CD4-positive, alpha-beta T cell (primary cell): ENCODE measurements around the gene B4GALNT1. TPM values are rescaled to one million over a fixed set of nuclear protein-coding genes. Genes with fewer than 3 reads are reported as not detected.
"Not testable (repeated sequence)": the region's sequence is repeated elsewhere in the genome, so short reads cannot be mapped to it uniquely, and the experiment has no call there.

Experiments
- ATAC-seq: fragments of 200-7000 bp; cut with Tn5 transposase; one replicate; pipeline ENCODE4 v1.10.0; 2022; ENCODE audit warnings: mild to moderate bottlenecking; ENCODE audit not compliant: poor library complexity
- CTCF ChIA-PET: fragments of 350-600 bp; sonication (Branson Sonifier 250); formaldehyde crosslinking; loops from one replicate; lab custom pipeline; 2021; ENCODE audit warnings: antibody characterized with exemption, inconsistent platforms; lab: Charles Lee
- POLR2A ChIA-PET: fragments of 350-600 bp; sonication (Branson Sonifier 250); formaldehyde crosslinking; loops from one replicate; lab custom pipeline; 2021; ENCODE audit warnings: antibody characterized with exemption, inconsistent platforms; lab: Charles Lee
- DNase-seq, 14 experiments: peaks; one replicate each; pipeline ENCODE4 v3.0.0-alpha.2; 2013 to 2020; ENCODE audit warnings: mixed read lengths in 2 of 14
- H3K27ac ChIP-seq, 2 donors: one replicate each; pipeline versions ENCODE4 v1.5.1 to v1.7.0; 2013; ENCODE audit warnings: low read length in 2 of 2, low read depth in 1 of 2, mild to moderate bottlenecking in 1 of 2
- H3K27me3 ChIP-seq, 2 experiments: 1 replicate in 1 of 2; 2 replicates in 1 of 2; pipeline versions ENCODE4 v1.6.1 to v1.7.0; 2013; ENCODE audit warnings: low read length in 2 of 2, control low read depth in 1 of 2, mild to moderate bottlenecking in 1 of 2, moderate library complexity in 1 of 2; ENCODE audit not compliant: insufficient read depth in 2 of 2, control insufficient read depth in 1 of 2
- H3K36me3 ChIP-seq: one replicate; pipeline ENCODE4 v1.6.1; 2013; ENCODE audit warnings: low read length, control low read depth; ENCODE audit not compliant: insufficient read depth
- H3K4me1 ChIP-seq: one replicate; pipeline ENCODE4 v1.6.1; 2013; ENCODE audit warnings: low read length, control low read depth; ENCODE audit not compliant: insufficient read depth
- H3K4me3 ChIP-seq: one replicate; pipeline ENCODE4 v1.5.1; 2013; ENCODE audit warnings: mild to moderate bottlenecking, low read length, moderate library complexity
- H3K9me3 ChIP-seq, 2 experiments: 1 replicate in 1 of 2; 2 replicates in 1 of 2; pipeline versions ENCODE4 v1.6.1 to v1.7.0; 2013; ENCODE audit warnings: low read length in 2 of 2, mild to moderate bottlenecking in 2 of 2, control low read depth in 1 of 2, moderate library complexity in 1 of 2; ENCODE audit not compliant: control insufficient read depth in 1 of 2, insufficient read depth in 1 of 2
- H3K27ac Mint-ChIP-seq: one replicate; pipeline ENCODE4 v1.8.0; 2020; ENCODE audit warnings: mixed read lengths
- H3K27me3 Mint-ChIP-seq: one replicate; pipeline ENCODE4 v1.8.0; 2021; ENCODE audit warnings: mixed read lengths
- H3K36me3 Mint-ChIP-seq: one replicate; pipeline ENCODE4 v1.8.0; 2021; ENCODE audit warnings: low read depth, mixed read lengths
- H3K4me1 Mint-ChIP-seq: one replicate; pipeline ENCODE4 v1.8.0; 2021; ENCODE audit warnings: low read depth, mixed read lengths
- H3K4me3 Mint-ChIP-seq: one replicate; pipeline ENCODE4 v1.8.0; 2020; ENCODE audit warnings: mild to moderate bottlenecking, mixed read lengths
- H3K9me3 Mint-ChIP-seq: one replicate; pipeline ENCODE4 v1.8.0; 2020; ENCODE audit warnings: mixed read lengths
- CTCF ChIP-seq: fragments of 200-600 bp; IDR thresholded peaks from one replicate; pipeline ENCODE4 v1.8.0; 2022; ENCODE audit warnings: antibody characterized with exemption, mild to moderate bottlenecking
- intact Hi-C, 2 experiments: fragments of 100-400 bp; cut with DNase I in 1 of 2; cut with micrococcal nuclease in 1 of 2; formaldehyde crosslinking; loops; one replicate each; pipeline versions ENCODE4 v1.15.1 to v1.9.0; 2023 to 2025; cut with DNase I, micrococcal nuclease
- total RNA-seq, 174 experiments: library from RNA in 2 of 174; stranded (reverse) in 2 of 174; gene quantifications; one replicate each; pipeline ENCODE4 v1.2.3 and lab custom pipeline; 2021 to 2026

Gene B4GALNT1
- total RNA-seq, 2 experiments from 2014 or later, result not detected

- H3K4me1 ChIP-seq, intact Hi-C loops, DNase-seq, H3K36me3 Mint-ChIP-seq, H3K27ac Mint-ChIP-seq, ATAC-seq, H3K27me3 ChIP-seq, POLR2A ChIA-PET, H3K4me3 ChIP-seq, H3K4me3 Mint-ChIP-seq, H3K9me3 Mint-ChIP-seq, H3K36me3 ChIP-seq, H3K4me1 Mint-ChIP-seq, H3K27ac ChIP-seq, H3K9me3 ChIP-seq: not testable (repeated sequence)
- CTCF ChIA-PET, result interaction anchor here (0.7 to 1.1 kb wide), 2 partner anchors 13 to 83 kb away, joined by 3 read pairs; partner anchors contain the start of gene B4GALNT1
- H3K27me3 Mint-ChIP-seq, result peaks cover 17% of the 10 kb centered on the region
These were observed 13.1 kb upstream of the B4GALNT1 start for GRCh38 chr12:57645990-57646658.

GRCh38 chr12:57641699-57642442 is 8.9 kb upstream of the B4GALNT1 start:
- Histone ChIP-seq H3K4me3 (no peak overlapping the region), H3K9me3 (peaks cover 0 to 6% of the 10 kb centered on the region in 2 experiments), H3K4me1 (no peaks in the 10 kb centered on the region), H3K27me3 (peaks cover 5 to 9% of the 10 kb centered on the region in 2 experiments), H3K36me3 (no peaks in the 10 kb centered on the region), H3K27ac (no peak overlapping the region)
- ATAC-seq (no peak), DNase-seq (no peak)
- TF ChIP-seq CTCF, result no peak
- Mint-ChIP-seq H3K4me1 (no peaks in the 10 kb centered on the region), H3K9me3 (no peaks in the 10 kb centered on the region), H3K27me3 (peaks cover 48% of the 10 kb centered on the region), H3K27ac (no peak overlapping the region), H3K36me3 (no peaks in the 10 kb centered on the region), H3K4me3 (no peak overlapping the region)
- POLR2A ChIA-PET, result interaction anchor here (0.7 kb wide), 1 partner anchor 12 kb away, joined by 4 read pairs; no protein-coding TSS in a partner anchor
- intact Hi-C loops, result no loop called here
- CTCF ChIA-PET, result no interaction called here

- Histone ChIP-seq H3K27me3 (peaks cover 7 to 9% of the 10 kb centered on the region in 2 experiments), H3K4me3 (no peak overlapping the region), H3K27ac (no peak overlapping the region), H3K36me3 (no peaks in the 10 kb centered on the region), H3K4me1 (no peaks in the 10 kb centered on the region), H3K9me3 (no peaks in the 10 kb centered on the region)
- TF ChIP-seq CTCF, result no peak
- Mint-ChIP-seq H3K36me3 (no peaks in the 10 kb centered on the region), H3K4me3 (no peak overlapping the region), H3K27ac (no peak overlapping the region), H3K4me1 (no peaks in the 10 kb centered on the region), H3K27me3 (peaks cover 52% of the 10 kb centered on the region), H3K9me3 (no peaks in the 10 kb centered on the region)
- intact Hi-C loops, result no loop called here
- ChIA-PET POLR2A (no interaction called here), CTCF (interaction anchor here (0.9 kb wide), 1 partner anchor 57 kb away, joined by 4 read pairs; no protein-coding TSS in a partner anchor)
- ATAC-seq (no peak), DNase-seq (no peak)
These were observed 7.4 kb upstream of the B4GALNT1 start for GRCh38 chr12:57640175-57641042.
